Endothelial cell of umbilical vein (primary cell): ENCODE results near the gene RPL18. TPM values are rescaled to one million over a fixed set of nuclear protein-coding genes. Genes with fewer than 3 reads are reported as not detected.

ENCODE experiments used
- BruUV-seq: library from RNA; stranded (reverse); fragments of 400-500 nt; replicated peaks from 2 replicates; lab custom pipeline; 2021; lab: Mats Ljungman, UMichigan
- CTCF ChIA-PET: fragments of 300-600, 350-600 bp; sonication (Branson Sonifier 250); formaldehyde crosslinking; loops from one replicate; lab custom pipeline; 2021; ENCODE audit warnings: antibody characterized with exemption, inconsistent platforms; lab: Charles Lee
- POLR2A ChIA-PET: fragments of 300-600, 350-600 bp; sonication (Branson Sonifier 250); formaldehyde crosslinking; loops from one replicate; lab custom pipeline; 2021; ENCODE audit warnings: antibody characterized with exemption, inconsistent platforms; lab: Charles Lee
- DNase-seq: peaks from one replicate; pipeline ENCODE4 v3.0.0-alpha.2; 2011; ENCODE audit warnings: low read depth, low spot score
- FAIRE-seq: peaks from 2 replicates; lab custom pipeline; 2011; peaks lifted over from hg19 to GRCh38; lab: Jason Lieb, UNC
- H2AFZ ChIP-seq: 2 replicates; pipeline ENCODE4 v1.6.0; 2012; ENCODE audit warnings: low read depth, low read length, control low read depth, inconsistent platforms
- H3K27ac ChIP-seq: 2 replicates; pipeline ENCODE4 v1.5.1; 2011; ENCODE audit warnings: low read depth, mild to moderate bottlenecking, control low read depth, low read length, moderate library complexity; ENCODE audit not compliant: insufficient read depth
- H3K27me3 ChIP-seq, 2 experiments: 2 replicates each; pipeline versions ENCODE4 v1.6.0 to v1.6.1; 2011; ENCODE audit warnings: low read length in 2 of 2, mixed read lengths in 1 of 2; ENCODE audit not compliant: control insufficient read depth in 2 of 2, insufficient read depth in 2 of 2
- H3K36me3 ChIP-seq, 2 experiments: 2 replicates in 1 of 2; 3 replicates in 1 of 2; pipeline ENCODE4 v1.5.1; 2011; ENCODE audit warnings: low read length in 2 of 2, mild to moderate bottlenecking in 1 of 2, moderate library complexity in 1 of 2; ENCODE audit not compliant: control insufficient read depth in 2 of 2, insufficient read depth in 2 of 2; ENCODE audit errors: extremely low read depth in 1 of 2
- H3K4me1 ChIP-seq: 3 replicates; pipeline ENCODE4 v1.5.1; 2011; ENCODE audit warnings: mild to moderate bottlenecking, low read length; ENCODE audit not compliant: control insufficient read depth, insufficient read depth; ENCODE audit errors: extremely low read depth
- H3K4me2 ChIP-seq: 2 replicates; pipeline ENCODE4 v1.6.1; 2011; ENCODE audit warnings: low read length, control low read depth, mixed read lengths; ENCODE audit not compliant: insufficient read depth
- H3K4me3 ChIP-seq, 3 experiments: fragments of 200-600 bp in 1 of 3; sonication (generic), shearing (Covaris generic) in 1 of 3; replicated peaks in 1 of 3; 2 replicates each; pipeline ENCODE4 v1.5.1; 2011 to 2016; ENCODE audit warnings: control low read depth in 3 of 3, low read length in 3 of 3, mild to moderate bottlenecking in 2 of 3, inconsistent platforms in 1 of 3, low read depth in 1 of 3, moderate library complexity in 1 of 3; ENCODE audit not compliant: insufficient read depth in 1 of 3
- H3K79me2 ChIP-seq: 2 replicates; pipeline ENCODE4 v1.6.0; 2012; ENCODE audit warnings: low read length, inconsistent platforms; ENCODE audit not compliant: control insufficient read depth, insufficient read depth
- H3K9ac ChIP-seq: replicated peaks from 2 replicates; pipeline ENCODE3; 2011; ENCODE audit warnings: low read length, control low read depth; ENCODE audit not compliant: insufficient read depth; ENCODE audit errors: extremely low read depth
- H3K9me1 ChIP-seq: replicated peaks from 3 replicates; pipeline ENCODE4 v1.6.0; 2011; ENCODE audit warnings: mild to moderate bottlenecking, low read length; ENCODE audit not compliant: control insufficient read depth, insufficient read depth; ENCODE audit errors: extremely low read depth
- H3K9me3 ChIP-seq: replicated peaks from 2 replicates; pipeline ENCODE4 v1.5.1; 2012; ENCODE audit warnings: low read length, inconsistent platforms; ENCODE audit not compliant: control insufficient read depth, insufficient read depth
- H4K20me1 ChIP-seq: replicated peaks from 2 replicates; pipeline ENCODE3; 2011; ENCODE audit warnings: mild to moderate bottlenecking, low read length; ENCODE audit not compliant: control insufficient read depth, insufficient read depth; ENCODE audit errors: extremely low read depth
- CTCF ChIP-seq, 2 donors: IDR thresholded peaks; 1 replicate in 1 of 2; 2 replicates in 1 of 2; pipeline ENCODE4 v1.5.1; 2011; ENCODE audit warnings: low read length in 2 of 2, mild to moderate bottlenecking in 2 of 2, moderate library complexity in 2 of 2, control low read depth in 1 of 2, inconsistent platforms in 1 of 2, low read depth in 1 of 2; ENCODE audit not compliant: insufficient read depth in 1 of 2; ENCODE audit errors: extremely low read depth in 1 of 2
- EZH2 ChIP-seq: IDR thresholded peaks from 2 replicates; pipeline ENCODE4 v1.6.1; 2012; ENCODE audit warnings: borderline replicate concordance, low read depth, mild to moderate bottlenecking, moderate library complexity, low read length, inconsistent platforms; ENCODE audit not compliant: severe bottlenecking
- FOS ChIP-seq: IDR thresholded peaks from 2 replicates; pipeline ENCODE4 v1.6.1; 2011; ENCODE audit warnings: mild to moderate bottlenecking, low read length, moderate library complexity, borderline replicate concordance; ENCODE audit not compliant: insufficient read depth
- GATA2 ChIP-seq: IDR thresholded peaks from 2 replicates; pipeline ENCODE4 v1.7.0; 2011; ENCODE audit warnings: low read depth, mild to moderate bottlenecking, moderate library complexity, mixed read lengths, low read length; ENCODE audit not compliant: insufficient read length, insufficient read depth
- JUN ChIP-seq: IDR thresholded peaks from 2 replicates; pipeline ENCODE4 v1.6.1; 2011; ENCODE audit warnings: borderline replicate concordance, low read depth; ENCODE audit not compliant: insufficient read length, insufficient read depth
- MAX ChIP-seq: IDR thresholded peaks from 2 replicates; pipeline ENCODE4 v1.6.1; 2011; ENCODE audit not compliant: insufficient read depth, insufficient read length
- MYC ChIP-seq: IDR thresholded peaks from one replicate; pipeline ENCODE4 v1.6.1; 2011; ENCODE audit warnings: mild to moderate bottlenecking, low read depth, low read length
- POLR2A ChIP-seq: IDR thresholded peaks from 2 replicates; pipeline ENCODE4 v1.6.1; 2012; ENCODE audit warnings: low read depth, mild to moderate bottlenecking, control low read depth, low read length
- POLR2AphosphoS5 ChIP-seq: IDR thresholded peaks from 2 replicates; pipeline ENCODE4 v1.6.1; 2012; ENCODE audit warnings: low read depth, mild to moderate bottlenecking, control low read depth, low read length, moderate library complexity; ENCODE audit not compliant: insufficient read depth
- dilution Hi-C: fragments of 300-500 bp; cut with MboI; formaldehyde crosslinking; loops from one replicate; pipeline ENCODE4 v1.15.0; 2019; ENCODE audit warnings: low sequenced_read_pairs; ENCODE audit not compliant: extremely low pct_ligation_motif_present
- intact Hi-C: fragments of 100-400 bp; cut with micrococcal nuclease; formaldehyde crosslinking; loops from one replicate; pipeline ENCODE4 v1.10.0; 2022
- polyA plus RNA-seq, 4 experiments: library from polyadenylated mRNA; depleted of rRNA in 3 of 4; stranded (reverse) in 3 of 4; unstranded in 1 of 4; fragments of >200 nt; gene quantifications; 2 replicates each; pipeline versions ENCODE4 v1.2.1 to v1.2.3, GENCODE V29; 2011 to 2012; ENCODE audit warnings: missing spikeins in 1 of 4
- total RNA-seq: library from RNA; stranded (reverse); gene quantifications from 2 replicates; pipeline ENCODE4 v1.2.3, GENCODE V29; 2021

RPL18 gene
- total and polyA plus RNA-seq, 2 donors (not counting 3 experiments of a cell fraction or from before 2014, with no cell fraction given) = 1,407 to 2,154 TPM

DNA sequence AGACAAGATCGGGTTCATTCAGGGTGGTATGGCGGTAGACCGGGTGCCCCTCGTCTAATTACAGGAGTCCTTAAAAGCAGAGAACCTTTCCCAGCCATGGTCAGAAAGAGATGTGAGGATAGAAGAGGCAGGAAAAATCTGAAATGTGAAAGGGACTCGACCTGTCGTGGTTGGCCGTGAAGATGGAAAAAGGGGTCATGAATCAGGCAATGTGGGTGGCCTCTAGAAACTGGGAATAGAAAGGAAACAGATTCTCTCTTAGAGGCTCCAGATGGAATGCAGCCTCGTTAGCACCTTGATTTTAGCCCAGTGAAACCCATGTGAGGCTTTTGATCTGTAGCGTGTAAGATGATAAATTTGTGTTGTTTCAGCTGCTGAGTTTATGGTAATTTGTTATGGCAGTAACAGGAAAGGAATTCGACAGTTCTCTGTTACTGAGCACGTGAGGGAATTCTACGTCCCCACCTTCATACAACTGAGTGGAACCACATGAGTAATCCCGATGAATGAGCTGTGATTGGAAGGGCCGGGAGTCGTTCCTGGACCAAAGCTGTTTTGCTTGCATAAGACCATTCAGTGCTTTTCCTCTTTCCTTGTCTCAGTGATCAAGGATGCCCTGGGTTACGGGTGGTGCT lies 38.0 kb upstream of the RPL18 start:
- CTCF ChIA-PET = interaction anchor here (0.7 to 1.7 kb wide), 2 partner anchors 11 to 19 kb away, joined by 3 to 16 read pairs; partner anchors contain the start of gene CA11
- peak overlapping the region; percentile 14 for H2AFZ ChIP-seq
- FAIRE-seq = peak; percentile 69

DNA sequence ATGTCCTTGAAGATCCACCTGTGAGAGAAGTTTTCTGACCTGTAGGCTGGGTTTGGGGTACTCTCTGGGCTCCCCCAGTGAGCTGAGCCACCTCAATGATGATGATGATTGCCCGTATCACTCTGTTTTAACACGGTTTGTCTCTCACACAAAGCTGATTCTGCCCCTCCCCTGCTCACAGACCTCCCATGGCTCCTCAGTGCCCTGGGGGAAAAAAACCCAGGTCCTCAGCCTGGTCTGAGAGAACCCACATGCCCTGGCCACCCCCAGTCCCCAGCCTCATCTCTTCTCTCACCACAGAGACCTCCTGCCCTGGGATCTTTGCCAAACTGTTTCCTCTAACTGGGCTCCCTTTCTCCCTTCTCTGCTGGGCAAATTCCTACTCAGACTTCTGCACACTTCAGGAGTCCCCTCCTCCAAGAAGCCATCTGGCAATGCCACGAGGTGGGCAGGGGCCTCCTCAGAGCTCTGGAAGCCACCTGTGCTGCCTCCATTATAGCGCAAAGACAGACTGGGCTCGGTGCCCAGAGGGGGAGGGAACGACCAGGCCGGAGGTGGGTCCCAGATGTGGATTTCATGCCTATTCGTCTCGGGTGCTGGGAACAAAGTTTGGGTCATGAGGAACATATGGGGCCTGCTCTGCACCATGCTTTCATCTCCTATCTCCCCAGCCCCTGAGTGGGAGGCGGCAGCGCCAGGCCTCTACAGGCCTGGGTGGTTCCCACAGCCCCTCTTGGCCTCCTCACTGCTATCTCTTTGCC lies 35.5 kb upstream of the RPL18 start:
- DNase-seq (no peak), FAIRE-seq (no peak)
- ChIA-PET POLR2A (no interaction called here), CTCF (interaction anchor here (0.6 kb wide), 1 partner anchor 129 kb away, joined by 3 read pairs; no protein-coding TSS in a partner anchor)
- intact Hi-C loops (no loop called here), dilution Hi-C loops (no loop called here)
- no peaks in the 10 kb centered on the region for H3K79me2 ChIP-seq
- BruUV-seq = no TSS peak
- H3K9me3 ChIP-seq = no peaks in the 10 kb centered on the region
- no peaks in the 10 kb centered on the region for H3K36me3 ChIP-seq
- peaks cover 6% of the 10 kb centered on the region for H3K4me1 ChIP-seq
- H3K4me3 ChIP-seq = no peak overlapping the region
- no peak overlapping the region for H3K27ac ChIP-seq
- no peak overlapping the region for H3K9ac ChIP-seq
- H2AFZ ChIP-seq = no peak overlapping the region
- H3K4me2 ChIP-seq = no peak overlapping the region
- H3K9me1 ChIP-seq = no peaks in the 10 kb centered on the region
- TF ChIP-seq FOS (no peak), EZH2 (no peak), GATA2 (no peak), POLR2A (no peak), MAX (no peak), CTCF (IDR thresholded peaks at IDR 0.05; ENCODE audit: extremely low read depth in 1 of 2, insufficient read depth in 1 of 2, low read depth in 1 of 2, low read length in 2 of 2) (no peak), MYC (no peak), POLR2AphosphoS5 (no peak), JUN (no peak)
- H3K27me3 ChIP-seq = peaks cover 0 to 2% of the 10 kb centered on the region in 2 experiments
- no peaks in the 10 kb centered on the region for H4K20me1 ChIP-seq

More for the DNA sequence above, 38.0 kb upstream of the RPL18 start:
- Histone ChIP-seq H3K9me1 (no peaks in the 10 kb centered on the region), H3K79me2 (no peaks in the 10 kb centered on the region), H3K9ac (no peak overlapping the region), H3K27me3 (peaks cover 0 to 2% of the 10 kb centered on the region in 2 experiments), H3K4me1 (peaks cover 2% of the 10 kb centered on the region), H3K36me3 (no peaks in the 10 kb centered on the region), H3K4me3 (no peak overlapping the region), H3K27ac (no peak overlapping the region), H4K20me1 (no peaks in the 10 kb centered on the region), H3K4me2 (no peak overlapping the region), H3K9me3 (no peaks in the 10 kb centered on the region)
- intact Hi-C loops = no loop called here
- POLR2A ChIA-PET = interaction anchor here (0.7 kb wide), 1 partner anchor 18 kb away, joined by 9 read pairs; no protein-coding TSS in a partner anchor
- dilution Hi-C loops = no loop called here
- peak; percentile 61 for DNase-seq
- no TSS peak for BruUV-seq
- no peak for TF ChIP-seq MYC
- TF ChIP-seq JUN = no peak
- TF ChIP-seq MAX = peak; percentile 48
- TF ChIP-seq GATA2 = no peak
- peak; percentile 20 for TF ChIP-seq POLR2AphosphoS5
